ENCODE measurements around the gene GPR155.

Gene GPR155

GRCh38 chr2:174511580-174512260 lies 24.9 kb upstream of the GPR155 start:
- Histone ChIP-seq H3K36me3 (no peaks in the 10 kb centered on the region), H3K4me1 (no peaks in the 10 kb centered on the region), H3K9me3 (no peaks in the 10 kb centered on the region), H3K27me3 (no peaks in the 10 kb centered on the region), H3K4me3 (ENCODE audit: low read depth, low read length) (no peak overlapping the region)
- TF ChIP-seq, protein P1, sequence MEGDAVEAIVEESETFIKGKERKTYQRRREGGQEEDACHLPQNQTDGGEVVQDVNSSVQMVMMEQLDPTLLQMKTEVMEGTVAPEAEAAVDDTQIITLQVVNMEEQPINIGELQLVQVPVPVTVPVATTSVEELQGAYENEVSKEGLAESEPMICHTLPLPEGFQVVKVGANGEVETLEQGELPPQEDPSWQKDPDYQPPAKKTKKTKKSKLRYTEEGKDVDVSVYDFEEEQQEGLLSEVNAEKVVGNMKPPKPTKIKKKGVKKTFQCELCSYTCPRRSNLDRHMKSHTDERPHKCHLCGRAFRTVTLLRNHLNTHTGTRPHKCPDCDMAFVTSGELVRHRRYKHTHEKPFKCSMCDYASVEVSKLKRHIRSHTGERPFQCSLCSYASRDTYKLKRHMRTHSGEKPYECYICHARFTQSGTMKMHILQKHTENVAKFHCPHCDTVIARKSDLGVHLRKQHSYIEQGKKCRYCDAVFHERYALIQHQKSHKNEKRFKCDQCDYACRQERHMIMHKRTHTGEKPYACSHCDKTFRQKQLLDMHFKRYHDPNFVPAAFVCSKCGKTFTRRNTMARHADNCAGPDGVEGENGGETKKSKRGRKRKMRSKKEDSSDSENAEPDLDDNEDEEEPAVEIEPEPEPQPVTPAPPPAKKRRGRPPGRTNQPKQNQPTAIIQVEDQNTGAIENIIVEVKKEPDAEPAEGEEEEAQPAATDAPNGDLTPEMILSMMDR (IDR thresholded peaks at IDR 0.05; ENCODE audit: low read depth, low read length): no peak
- DNase-seq: no peak

DNA sequence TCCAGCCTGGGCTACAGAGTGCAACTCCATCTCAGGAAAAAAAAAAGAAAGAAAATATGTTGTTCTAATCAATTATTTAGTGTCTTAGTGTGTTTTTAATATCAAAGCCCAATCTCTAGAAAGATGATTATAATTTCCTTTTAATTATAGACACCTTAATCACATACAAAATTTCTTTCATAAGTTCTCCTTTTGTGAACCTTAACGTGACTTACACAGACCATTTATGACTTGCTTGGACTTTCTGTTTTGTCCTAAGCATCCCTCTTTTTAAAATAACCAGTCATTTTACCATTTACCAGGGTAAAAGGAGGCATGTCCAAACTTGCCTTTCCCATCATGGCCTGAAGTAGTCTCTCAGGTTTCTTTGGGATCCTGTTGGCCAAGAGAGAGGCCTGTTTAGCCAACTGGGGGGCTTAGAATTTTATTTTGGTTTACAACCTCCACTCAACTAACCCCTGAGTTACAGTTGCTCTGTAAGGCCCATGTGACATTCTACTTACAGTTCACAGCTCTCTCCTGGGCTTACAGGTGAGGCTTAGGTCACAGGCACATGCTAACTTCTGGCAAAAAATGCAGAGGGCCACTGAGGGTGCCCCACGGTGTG lies 23.9 kb upstream of the GPR155 start:
- no peaks in the 10 kb centered on the region for H3K27me3 ChIP-seq
- H3K36me3 ChIP-seq: no peaks in the 10 kb centered on the region
- TF ChIP-seq, protein P1 (IDR thresholded peaks at IDR 0.05; ENCODE audit: low read depth, low read length): no peak
- no peak for DNase-seq
- H3K4me1 ChIP-seq: no peaks in the 10 kb centered on the region
- no peak overlapping the region for H3K4me3 ChIP-seq (ENCODE audit: low read depth, low read length)
- no peaks in the 10 kb centered on the region for H3K9me3 ChIP-seq

DNA sequence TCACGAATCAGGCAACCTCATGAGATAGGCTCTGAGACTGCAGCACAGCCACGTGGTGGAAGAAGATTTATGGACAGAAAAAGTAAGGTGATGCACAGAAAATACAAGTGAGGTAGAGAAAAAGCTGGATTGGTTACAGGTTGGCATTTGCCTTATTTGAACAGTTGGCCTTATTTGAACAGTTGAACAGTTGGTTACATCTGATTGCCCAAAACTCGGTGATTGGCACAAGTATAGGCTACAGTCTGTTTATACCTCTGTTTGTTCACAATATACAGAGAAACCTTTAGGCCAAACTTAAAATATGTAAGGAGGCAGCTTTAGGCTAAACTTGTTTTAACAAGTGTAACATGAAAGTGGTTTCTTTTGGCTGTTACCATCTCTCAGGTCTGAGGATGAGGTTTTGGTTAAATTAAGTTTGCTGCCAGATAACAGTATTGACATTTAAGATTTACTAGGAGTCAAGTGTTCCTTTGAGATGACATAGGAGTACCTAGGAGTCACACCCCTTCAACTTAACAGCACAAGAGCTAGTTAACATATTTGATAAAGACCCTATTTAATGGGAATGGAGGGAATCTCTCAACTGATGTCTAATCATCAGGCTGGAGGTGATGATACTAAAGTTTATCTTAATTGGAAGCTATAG lies 16.5 kb upstream of the GPR155 start:
- TF ChIP-seq, protein P1 (IDR thresholded peaks at IDR 0.05; ENCODE audit: low read depth, low read length): no peak
- no peaks in the 10 kb centered on the region for H3K27me3 ChIP-seq
- H3K4me3 ChIP-seq (ENCODE audit: low read depth, low read length): no peak overlapping the region
- H3K4me1 ChIP-seq: no peaks in the 10 kb centered on the region
- H3K36me3 ChIP-seq: no peaks in the 10 kb centered on the region
- no peaks in the 10 kb centered on the region for H3K9me3 ChIP-seq
- DNase-seq: no peak

- Histone ChIP-seq H3K36me3 (no peaks in the 10 kb centered on the region), H3K4me3 (ENCODE audit: low read depth, low read length) (no peak overlapping the region), H3K4me1 (no peaks in the 10 kb centered on the region), H3K27me3 (no peaks in the 10 kb centered on the region), H3K9me3 (no peaks in the 10 kb centered on the region)
- DNase-seq: no peak
- TF ChIP-seq, protein P1 (IDR thresholded peaks at IDR 0.05; ENCODE audit: low read depth, low read length): no peak
These were observed 12.5 kb upstream of the GPR155 start for GRCh38 chr2:174499371-174499770.

- H3K4me3 ChIP-seq (ENCODE audit: low read depth, low read length): no peak overlapping the region
- H3K9me3 ChIP-seq: no peaks in the 10 kb centered on the region
- TF ChIP-seq, protein P1 (IDR thresholded peaks at IDR 0.05; ENCODE audit: low read depth, low read length): no peak
- DNase-seq: no peak
- H3K27me3 ChIP-seq: no peaks in the 10 kb centered on the region
- H3K36me3 ChIP-seq: no peaks in the 10 kb centered on the region
- H3K4me1 ChIP-seq: peaks cover 2% of the 10 kb centered on the region; the same call in 1 of the 2 replicates
These were observed 8.7 kb upstream of the GPR155 start for GRCh38 chr2:174495365-174496012.
